Measurements from ENCODE around the gene FAAH. TPM values are rescaled to one million over a fixed set of nuclear protein-coding genes. Genes with fewer than 3 reads are reported as not detected.

The FAAH gene
- total RNA-seq, 3 donors from 2014 or later, result 18.1 to 58.7 (median 38.3) TPM

DNA sequence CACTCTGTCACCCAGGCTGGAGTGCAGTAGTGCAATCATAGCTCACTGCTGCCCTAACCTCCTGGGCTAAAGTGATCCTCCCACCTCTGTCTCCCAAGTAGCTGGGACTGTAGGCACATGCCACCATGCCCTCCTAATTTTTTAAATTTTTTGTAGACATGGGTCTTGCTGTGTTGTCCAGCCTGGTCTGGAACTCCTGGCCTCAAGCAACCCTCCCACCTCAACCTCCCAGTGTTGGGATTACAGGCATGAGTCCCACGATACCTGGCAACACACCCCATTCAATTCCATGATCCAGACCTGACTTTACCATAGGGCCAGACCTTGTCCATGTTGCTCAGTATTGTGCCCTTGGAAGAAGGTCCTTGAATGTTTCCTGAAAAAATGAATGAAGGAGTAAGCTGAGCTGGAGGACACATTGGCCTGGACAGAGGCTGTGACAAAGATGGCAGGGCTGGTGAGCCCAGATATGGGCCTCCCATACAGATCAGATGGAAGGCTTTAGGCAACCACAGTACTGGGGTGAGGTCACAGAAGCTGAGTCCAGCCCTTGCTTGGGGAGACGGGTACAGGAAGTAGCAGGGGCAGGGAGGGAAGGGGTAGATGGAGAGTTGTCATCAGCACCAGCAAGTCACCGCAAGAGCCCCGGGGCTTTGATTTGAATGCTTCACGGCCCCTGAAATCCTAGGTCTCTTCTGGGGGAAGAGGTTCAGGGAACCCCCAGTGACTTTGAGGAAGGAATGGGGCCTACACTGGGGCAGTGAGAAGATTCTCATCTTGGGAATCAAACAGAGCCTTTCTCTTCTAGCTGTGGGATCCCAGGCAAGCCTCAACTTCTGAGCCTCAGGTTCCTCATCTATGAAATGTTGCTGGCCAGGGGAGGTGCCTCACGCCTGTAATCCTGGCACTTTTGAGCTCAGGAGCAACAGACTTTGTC is 55.4 kb downstream of the FAAH start:
- H3K4me3 ChIP-seq, result no peak overlapping the region
- H3K4me1 ChIP-seq, result no peaks in the 10 kb centered on the region
- intact Hi-C loops (cut with DNase I; ENCODE audit: low total_unique reads), result no loop called here
- DNase-seq (ENCODE audit: low spot score in 2 of 2), result no peak
- no peak overlapping the region for H3K27ac ChIP-seq
- H3K9me3 ChIP-seq, result no peaks in the 10 kb centered on the region
- TF ChIP-seq POLR2A (IDR thresholded peaks at IDR 0.05), result no peak
- TF ChIP-seq, protein P1, sequence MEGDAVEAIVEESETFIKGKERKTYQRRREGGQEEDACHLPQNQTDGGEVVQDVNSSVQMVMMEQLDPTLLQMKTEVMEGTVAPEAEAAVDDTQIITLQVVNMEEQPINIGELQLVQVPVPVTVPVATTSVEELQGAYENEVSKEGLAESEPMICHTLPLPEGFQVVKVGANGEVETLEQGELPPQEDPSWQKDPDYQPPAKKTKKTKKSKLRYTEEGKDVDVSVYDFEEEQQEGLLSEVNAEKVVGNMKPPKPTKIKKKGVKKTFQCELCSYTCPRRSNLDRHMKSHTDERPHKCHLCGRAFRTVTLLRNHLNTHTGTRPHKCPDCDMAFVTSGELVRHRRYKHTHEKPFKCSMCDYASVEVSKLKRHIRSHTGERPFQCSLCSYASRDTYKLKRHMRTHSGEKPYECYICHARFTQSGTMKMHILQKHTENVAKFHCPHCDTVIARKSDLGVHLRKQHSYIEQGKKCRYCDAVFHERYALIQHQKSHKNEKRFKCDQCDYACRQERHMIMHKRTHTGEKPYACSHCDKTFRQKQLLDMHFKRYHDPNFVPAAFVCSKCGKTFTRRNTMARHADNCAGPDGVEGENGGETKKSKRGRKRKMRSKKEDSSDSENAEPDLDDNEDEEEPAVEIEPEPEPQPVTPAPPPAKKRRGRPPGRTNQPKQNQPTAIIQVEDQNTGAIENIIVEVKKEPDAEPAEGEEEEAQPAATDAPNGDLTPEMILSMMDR (IDR thresholded peaks at IDR 0.05), result no peak
- TF ChIP-seq POLR2AphosphoS5 (IDR thresholded peaks at IDR 0.05), result no peak
- no peaks in the 10 kb centered on the region for H3K36me3 ChIP-seq
- H3K27me3 ChIP-seq, result peaks cover 0 to 22% of the 10 kb centered on the region in 2 donors

DNA sequence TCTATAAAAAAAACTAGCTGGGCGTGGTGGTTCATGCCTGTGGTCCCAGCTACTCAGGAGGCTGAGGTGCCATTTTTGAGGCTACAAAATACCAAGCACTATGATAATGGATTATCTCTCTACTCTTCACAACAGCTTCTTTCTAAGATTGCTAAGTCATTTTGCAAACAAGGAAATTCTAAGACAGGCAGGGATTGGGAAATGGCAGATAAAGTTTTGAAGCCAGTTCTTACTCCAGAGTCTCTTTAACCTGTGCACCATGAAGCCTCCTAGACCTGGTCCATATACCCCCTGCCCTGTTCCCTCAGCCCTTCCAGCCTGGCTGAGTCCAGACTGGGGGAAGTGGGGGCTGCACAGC is 56.0 kb downstream of the FAAH start:
- Histone ChIP-seq H3K27ac (no peak overlapping the region), H3K27me3 (peaks cover 0 to 22% of the 10 kb centered on the region in 2 donors), H3K4me3 (no peak overlapping the region), H3K4me1 (no peaks in the 10 kb centered on the region), H3K36me3 (no peaks in the 10 kb centered on the region), H3K9me3 (no peaks in the 10 kb centered on the region)
- TF ChIP-seq POLR2AphosphoS5 (IDR thresholded peaks at IDR 0.05) (no peak), POLR2A (IDR thresholded peaks at IDR 0.05) (no peak)
- TF ChIP-seq, protein P1 (IDR thresholded peaks at IDR 0.05), result no peak
- no peak for DNase-seq (ENCODE audit: low spot score in 2 of 2)
- intact Hi-C loops (cut with DNase I; ENCODE audit: low total_unique reads), result no loop called here

DNA sequence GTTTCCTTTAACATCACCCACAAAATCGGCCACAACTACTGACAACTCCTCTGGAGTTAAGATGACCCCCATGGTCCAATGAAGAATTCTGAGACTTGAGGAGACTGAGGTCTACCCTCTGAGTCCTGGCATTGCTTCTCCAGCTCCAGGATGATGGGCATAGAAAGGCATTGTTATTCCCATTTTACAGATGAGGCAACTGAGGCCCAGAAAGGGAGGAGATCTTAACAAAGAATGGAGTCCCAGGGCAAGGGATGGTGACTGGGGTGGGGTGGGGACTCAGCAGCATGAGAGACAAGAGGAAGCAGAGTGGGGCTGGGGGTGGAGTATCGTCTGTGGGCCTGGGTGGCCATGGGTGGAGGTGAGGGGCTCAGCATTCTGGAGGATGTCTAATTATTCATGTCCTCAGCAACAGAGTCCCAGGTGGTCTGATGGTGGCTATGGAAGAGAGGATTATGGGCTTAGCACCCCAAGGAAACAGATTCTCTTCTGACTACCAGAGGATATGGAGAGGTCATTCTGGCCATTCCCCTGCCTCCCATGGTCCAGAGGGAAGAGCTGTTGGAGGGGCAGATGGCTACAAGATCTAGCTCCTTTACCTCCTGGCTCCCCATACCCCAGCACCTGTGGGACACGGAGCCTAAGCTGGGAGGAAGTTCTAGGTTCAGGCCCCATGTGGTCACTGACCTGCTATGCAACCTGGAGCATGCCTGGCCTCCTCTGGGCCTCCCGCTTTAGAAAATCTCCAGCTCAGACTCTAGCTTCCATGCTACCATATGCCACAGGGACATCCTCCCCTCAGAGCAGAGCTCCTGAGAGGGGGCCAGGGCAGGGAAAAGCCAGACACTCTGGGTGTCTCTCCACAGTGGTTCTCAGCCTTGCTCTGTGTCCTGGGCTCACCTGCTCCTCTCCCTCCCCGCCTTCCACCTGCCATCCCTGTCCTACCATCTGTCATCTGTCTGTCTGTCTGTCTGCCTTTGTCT is 58.1 kb downstream of the FAAH start:
- Histone ChIP-seq H3K9me3 (no peaks in the 10 kb centered on the region), H3K27me3 (peaks cover 0 to 20% of the 10 kb centered on the region in 2 donors), H3K4me3 (no peak overlapping the region), H3K27ac (no peak overlapping the region), H3K36me3 (no peaks in the 10 kb centered on the region), H3K4me1 (no peaks in the 10 kb centered on the region)
- TF ChIP-seq POLR2AphosphoS5 (IDR thresholded peaks at IDR 0.05), result no peak
- TF ChIP-seq, protein P1 (IDR thresholded peaks at IDR 0.05), result no peak
- DNase-seq (ENCODE audit: low spot score in 2 of 2), result no peak
- intact Hi-C loops (cut with DNase I; ENCODE audit: low total_unique reads), result no loop called here

DNA sequence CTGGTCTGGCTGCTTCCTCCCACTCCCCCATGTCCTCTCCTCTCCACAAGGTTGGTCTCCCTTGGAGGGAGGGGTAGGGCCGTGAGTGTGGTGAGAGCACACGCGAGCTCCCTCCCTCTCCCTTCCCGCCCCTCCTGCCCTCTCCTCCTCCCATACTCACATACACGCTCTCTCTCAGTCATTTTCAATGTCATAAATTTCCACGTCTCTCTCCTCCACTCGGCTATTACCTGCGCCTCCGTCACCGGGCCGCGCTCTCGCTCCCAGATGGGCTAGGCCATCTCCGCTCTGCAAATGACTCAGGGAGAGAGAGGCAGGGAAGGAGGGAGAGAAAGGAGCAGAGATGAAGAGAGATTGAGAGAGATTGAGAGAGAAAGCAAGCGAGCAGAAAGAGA is 58.8 kb downstream of the FAAH start:
- DNase-seq (ENCODE audit: low spot score in 2 of 2), result no peak
- Histone ChIP-seq H3K4me1 (no peaks in the 10 kb centered on the region), H3K27ac (no peak overlapping the region), H3K36me3 (no peaks in the 10 kb centered on the region), H3K9me3 (no peaks in the 10 kb centered on the region), H3K4me3 (no peak overlapping the region), H3K27me3 (peaks cover 0 to 13% of the 10 kb centered on the region in 2 donors)
- intact Hi-C loops (cut with DNase I; ENCODE audit: low total_unique reads), result no loop called here
- TF ChIP-seq POLR2A (IDR thresholded peaks at IDR 0.05) (no peak), POLR2AphosphoS5 (IDR thresholded peaks at IDR 0.05) (no peak)
- TF ChIP-seq, protein P1 (IDR thresholded peaks at IDR 0.05), result no peak

All from breast epithelium (tissue), 4 donors.